GM18505 (cell line): ENCODE results near the gene C22orf23.
"Not testable (repeated sequence)": the region's sequence is repeated elsewhere in the genome, so short reads cannot be mapped to it uniquely, and the experiment has no call there.

Source experiments
- ATAC-seq: cut with Tn5 transposase; IDR thresholded peaks from one replicate; pipeline ENCODE4 v1.9.1; 2021; ENCODE audit not compliant: unreplicated experiment
- POLR2A ChIP-seq: IDR thresholded peaks from 4 replicates; pipeline ENCODE4 v1.6.1; 2011; ENCODE audit warnings: borderline replicate concordance; ENCODE audit not compliant: insufficient read depth, insufficient read length; ENCODE audit errors: extremely low read depth

The C22orf23 gene

GRCh38 chr22:37954686-37955085 lies 1.3 kb upstream of the C22orf23 start:
- ATAC-seq = no peak
- no peak for TF ChIP-seq POLR2A

- peak; percentile 31 for ATAC-seq
- no peak for TF ChIP-seq POLR2A
These were observed 352 bp downstream of the C22orf23 start for GRCh38 chr22:37953062-37953436.

- not testable (repeated sequence) for ATAC-seq
These were observed 772 bp downstream of the C22orf23 start for GRCh38 chr22:37952629-37953028.

- ATAC-seq = no peak
- no peak for TF ChIP-seq POLR2A
These were observed 2.1 kb downstream of the C22orf23 start for GRCh38 chr22:37951305-37951704.

- ATAC-seq = not testable (repeated sequence)
These were observed 6.1 kb downstream of the C22orf23 start for GRCh38 chr22:37947142-37947795.

- ATAC-seq = not testable (repeated sequence)
These were observed 9.0 kb downstream of the C22orf23 start for GRCh38 chr22:37944423-37944822.

GRCh38 chr22:37943825-37944198 lies 9.6 kb downstream of the C22orf23 start:
- no peak for ATAC-seq
- no peak for TF ChIP-seq POLR2A

GRCh38 chr22:37943136-37943824 lies 10.1 kb downstream of the C22orf23 start:
- no peak for ATAC-seq

GRCh38 chr22:37942133-37942532 lies 11.3 kb downstream of the C22orf23 start:
- no peak for TF ChIP-seq POLR2A

More at GRCh38 chr22:37943136-37943824, 10.1 kb downstream of the C22orf23 start:
- no peak for TF ChIP-seq POLR2A

GRCh38 chr22:37940698-37941376 lies 12.6 kb downstream of the C22orf23 start:
- no peak for TF ChIP-seq POLR2A
- no peak for ATAC-seq

More at GRCh38 chr22:37942133-37942532, 11.3 kb downstream of the C22orf23 start:
- ATAC-seq = no peak

- ATAC-seq = peak; percentile 71
- TF ChIP-seq POLR2A = no peak
These were observed 19.6 kb downstream of the C22orf23 start for GRCh38 chr22:37933711-37934376.

- no peak for ATAC-seq
- TF ChIP-seq POLR2A = no peak
These were observed 20.4 kb downstream of the C22orf23 start for GRCh38 chr22:37932821-37933578.

- TF ChIP-seq POLR2A = no peak
- no peak for ATAC-seq
These were observed 21.0 kb downstream of the C22orf23 start for GRCh38 chr22:37932401-37932800.
